AG04449 (cell line): ENCODE measurements around the gene MVB12B.

ENCODE experiments used
- CTCF ChIA-PET: fragments of 350-600 bp; formaldehyde crosslinking; extraction: SDS; loops from one replicate; lab custom pipeline; 2021; ENCODE audit warnings: antibody characterized with exemption; lab: Yijun Ruan, JAX
- POLR2A ChIA-PET: fragments of 400-600, 350-600 bp; formaldehyde crosslinking; extraction: SDS; loops from one replicate; lab custom pipeline; 2020; ENCODE audit warnings: antibody characterized with exemption, inconsistent platforms; lab: Yijun Ruan, JAX
- DNase-seq: peaks from one replicate; pipeline ENCODE4 v3.0.0-alpha.2; 2010; ENCODE audit warnings: low read depth, low spot score
- H3K4me3 ChIP-seq: 2 replicates; pipeline ENCODE4 v1.5.1; 2011; ENCODE audit warnings: low read depth, mild to moderate bottlenecking, control low read depth, low read length
- TF ChIP-seq, protein P1 (sequence below): IDR thresholded peaks from one replicate; pipeline ENCODE4 v1.5.1; 2011; ENCODE audit warnings: mild to moderate bottlenecking, moderate library complexity, low read length, control low read depth, inconsistent platforms; ENCODE audit not compliant: insufficient read depth; ENCODE audit errors: missing control alignments

The MVB12B gene

DNA sequence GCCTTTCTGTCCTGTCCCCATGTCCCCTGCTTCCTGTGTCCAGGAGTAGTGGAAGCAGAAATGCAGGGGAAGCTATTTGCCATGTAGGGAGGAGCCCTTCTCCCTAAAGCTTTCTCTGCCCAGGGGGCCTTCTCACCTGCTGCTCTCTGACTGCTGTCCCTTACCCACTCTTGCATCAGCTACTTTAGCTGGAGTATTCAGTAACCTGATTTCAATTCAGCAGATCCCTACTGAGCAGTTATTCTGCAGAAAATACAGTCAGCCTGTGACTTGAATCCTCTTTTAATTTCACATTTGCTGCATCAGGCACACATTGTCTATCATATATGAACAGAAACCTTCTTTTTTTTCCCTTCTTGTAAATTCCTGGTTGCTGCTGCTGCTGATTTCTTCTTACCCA is 90.4 kb downstream of the MVB12B start:
- H3K4me3 ChIP-seq: no peak overlapping the region
- ChIA-PET POLR2A (no interaction called here), CTCF (interaction anchor here (1.0 to 1.9 kb wide), 5 partner anchors 10 to 76 kb away, joined by 3 to 9 read pairs (median 4); no protein-coding TSS in a partner anchor)
- TF ChIP-seq, protein P1, sequence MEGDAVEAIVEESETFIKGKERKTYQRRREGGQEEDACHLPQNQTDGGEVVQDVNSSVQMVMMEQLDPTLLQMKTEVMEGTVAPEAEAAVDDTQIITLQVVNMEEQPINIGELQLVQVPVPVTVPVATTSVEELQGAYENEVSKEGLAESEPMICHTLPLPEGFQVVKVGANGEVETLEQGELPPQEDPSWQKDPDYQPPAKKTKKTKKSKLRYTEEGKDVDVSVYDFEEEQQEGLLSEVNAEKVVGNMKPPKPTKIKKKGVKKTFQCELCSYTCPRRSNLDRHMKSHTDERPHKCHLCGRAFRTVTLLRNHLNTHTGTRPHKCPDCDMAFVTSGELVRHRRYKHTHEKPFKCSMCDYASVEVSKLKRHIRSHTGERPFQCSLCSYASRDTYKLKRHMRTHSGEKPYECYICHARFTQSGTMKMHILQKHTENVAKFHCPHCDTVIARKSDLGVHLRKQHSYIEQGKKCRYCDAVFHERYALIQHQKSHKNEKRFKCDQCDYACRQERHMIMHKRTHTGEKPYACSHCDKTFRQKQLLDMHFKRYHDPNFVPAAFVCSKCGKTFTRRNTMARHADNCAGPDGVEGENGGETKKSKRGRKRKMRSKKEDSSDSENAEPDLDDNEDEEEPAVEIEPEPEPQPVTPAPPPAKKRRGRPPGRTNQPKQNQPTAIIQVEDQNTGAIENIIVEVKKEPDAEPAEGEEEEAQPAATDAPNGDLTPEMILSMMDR: no peak
- no peak for DNase-seq

DNA sequence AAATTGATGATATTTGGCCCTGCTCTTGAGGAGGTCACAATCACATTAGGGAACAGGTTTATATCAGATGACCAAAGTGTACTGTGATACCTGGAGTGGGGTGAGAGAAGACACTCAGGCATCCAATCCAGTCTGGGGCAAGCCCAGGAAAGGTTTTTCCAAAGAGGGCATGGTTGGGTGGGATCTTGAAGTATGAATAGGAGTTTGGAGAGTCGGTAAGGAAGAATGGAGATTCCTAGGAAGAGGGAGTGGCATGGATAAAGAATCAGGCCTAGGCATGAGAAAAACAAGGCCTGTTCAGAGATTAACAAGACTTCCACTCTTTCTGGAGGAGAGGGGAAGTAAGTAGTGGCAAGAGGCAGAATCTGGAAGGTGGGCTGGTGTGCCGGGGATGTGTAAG is 91.1 kb downstream of the MVB12B start:
- TF ChIP-seq, protein P1: no peak
- DNase-seq: no peak
- POLR2A ChIA-PET: no interaction called here
- no peak overlapping the region for H3K4me3 ChIP-seq
- CTCF ChIA-PET: interaction anchor here (1.6 to 3.6 kb wide), 3 partner anchors 10 to 19 kb away, joined by 4 to 17 read pairs (median 9); no protein-coding TSS in a partner anchor

GRCh38 chr9:126418608-126419007 is 92.0 kb downstream of the MVB12B start:
- DNase-seq: no peak
- CTCF ChIA-PET: interaction anchor here (1.6 to 3.6 kb wide), 3 partner anchors 9 to 81 kb away, joined by 4 to 17 read pairs (median 4); no protein-coding TSS in a partner anchor
- H3K4me3 ChIP-seq: no peak overlapping the region
- TF ChIP-seq, protein P1: no peak
- POLR2A ChIA-PET: no interaction called here

DNA sequence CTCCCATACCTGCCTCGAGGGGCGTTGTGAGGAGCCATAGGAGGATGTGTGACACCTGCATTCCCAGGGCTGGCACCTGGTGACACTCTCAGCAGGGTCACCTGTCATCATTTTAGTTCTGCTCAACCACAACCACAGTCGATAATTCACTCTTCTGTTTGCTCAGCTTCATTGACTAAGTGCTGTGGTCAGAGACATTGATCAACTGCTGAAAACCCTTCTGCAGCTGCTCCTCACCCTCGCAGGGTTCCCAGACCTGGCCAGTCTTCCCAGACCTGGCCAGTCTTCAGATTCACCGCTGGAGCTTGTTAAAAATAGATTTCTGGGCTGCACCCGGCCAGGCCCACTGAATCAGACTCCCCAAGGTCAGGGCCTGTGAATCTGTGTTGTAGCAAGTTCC is 92.8 kb downstream of the MVB12B start:
- TF ChIP-seq, protein P1: no peak
- POLR2A ChIA-PET: no interaction called here
- CTCF ChIA-PET: interaction anchor here (1.6 to 3.6 kb wide), 2 partner anchors 20 to 80 kb away, joined by 4 to 17 read pairs; no protein-coding TSS in a partner anchor
- H3K4me3 ChIP-seq: no peak overlapping the region
- DNase-seq: no peak

DNA sequence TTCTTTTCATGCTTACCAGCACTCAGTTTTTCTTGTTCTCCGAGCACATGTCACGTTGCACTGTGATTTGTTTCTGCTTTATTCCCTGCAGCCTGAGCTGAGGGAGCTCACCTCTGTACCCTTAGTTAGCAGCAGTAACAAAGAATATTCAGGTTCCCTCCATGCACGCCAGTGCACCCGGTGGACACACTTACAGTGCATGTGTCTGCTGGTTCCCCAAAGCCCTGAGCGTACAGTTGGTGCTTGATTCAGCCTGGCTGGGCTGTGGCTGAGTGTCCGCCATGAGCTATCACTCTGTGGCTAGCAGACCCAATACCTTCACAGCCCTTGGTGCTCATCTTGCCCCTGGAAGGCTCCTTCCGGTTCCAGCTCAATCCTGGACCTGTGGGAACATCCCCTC is 93.5 kb downstream of the MVB12B start:
- CTCF ChIA-PET: interaction anchor here (0.8 to 3.6 kb wide), 4 partner anchors 14 to 79 kb away, joined by 3 to 17 read pairs (median 4); no protein-coding TSS in a partner anchor
- POLR2A ChIA-PET: interaction anchor here (0.6 kb wide), 1 partner anchor 33 kb away, joined by 4 read pairs; no protein-coding TSS in a partner anchor
- no peak for DNase-seq
- no peak overlapping the region for H3K4me3 ChIP-seq
- TF ChIP-seq, protein P1: no peak

DNA sequence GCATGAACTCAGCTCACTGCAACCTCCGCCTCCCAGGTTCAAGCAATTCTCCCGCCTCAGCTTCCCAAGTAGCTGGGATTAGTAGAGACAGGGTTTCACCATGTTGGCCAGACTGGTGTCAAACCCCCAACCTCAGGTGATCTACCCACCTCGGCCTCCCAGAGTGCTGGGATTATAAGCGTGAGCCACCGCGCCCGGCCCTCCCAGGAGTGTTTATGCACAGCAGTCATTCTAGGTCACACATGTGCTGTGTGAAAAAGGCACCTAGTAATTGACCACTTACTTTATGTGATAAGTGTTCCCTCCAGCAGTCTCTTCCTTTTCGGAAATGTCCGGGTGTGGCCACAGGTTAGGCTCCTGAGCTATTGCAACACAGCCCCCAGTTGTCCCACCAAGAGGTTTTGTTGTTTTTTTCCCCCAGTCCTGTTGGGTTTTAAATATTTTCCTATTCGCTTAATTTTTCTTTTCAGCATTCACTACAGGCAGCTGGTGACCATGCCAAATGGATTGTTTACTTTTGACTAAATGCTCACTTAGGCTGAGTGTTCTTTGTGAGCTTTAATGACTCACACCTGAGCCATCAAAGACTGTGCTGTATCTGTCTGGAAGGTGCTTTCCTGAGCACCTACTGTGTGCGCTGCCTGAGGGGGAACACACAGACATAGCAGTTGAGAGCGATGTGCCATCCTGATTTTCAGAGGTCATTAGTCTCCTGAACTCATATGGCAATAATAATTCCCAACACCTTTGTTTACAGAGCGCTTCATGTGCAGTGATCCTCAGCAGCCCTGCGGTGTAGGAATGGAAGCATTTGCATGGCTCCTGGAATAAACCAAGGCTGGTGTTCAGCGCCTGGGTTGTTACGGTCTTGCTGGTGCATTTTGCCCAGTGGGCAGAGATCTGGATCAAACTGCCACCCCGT is 94.3 kb downstream of the MVB12B start:
- TF ChIP-seq, protein P1: no peak
- no peak for DNase-seq
- ChIA-PET CTCF (interaction anchor here (0.6 to 3.6 kb wide), 4 partner anchors 15 to 105 kb away, joined by 3 to 17 read pairs (median 4); no protein-coding TSS in a partner anchor), POLR2A (interaction anchor here (0.6 kb wide), 1 partner anchor 32 kb away, joined by 4 read pairs; no protein-coding TSS in a partner anchor)
- H3K4me3 ChIP-seq: no peak overlapping the region
